Measurements from ENCODE around the gene CFAP100. TPM values are rescaled to one million over a fixed set of nuclear protein-coding genes. Genes with fewer than 3 reads are reported as not detected.

Gene CFAP100
- total and polyA plus RNA-seq, 2 donors, result 0.11 TPM; not detected in 1

- 97% methylated on average over 15 of the region's 15 CpGs for WGBS
- no peak for DNase-seq (ENCODE audit: low read depth in 6 of 9, low spot score in 9 of 9)
- Histone ChIP-seq H3K27me3 (ENCODE audit: control insufficient read depth in 2 of 2, insufficient read depth in 1 of 2, low read length in 1 of 2) (no peaks in the 10 kb centered on the region), H3K4me3 (ENCODE audit: low read length in 2 of 2) (no peak overlapping the region), H3K36me3 (ENCODE audit: control insufficient read depth in 2 of 2, insufficient read depth in 2 of 2, low read length in 1 of 2) (no peaks in the 10 kb centered on the region), H3K27ac (ENCODE audit: low read depth in 1 of 2, low read length in 1 of 2) (no peak overlapping the region), H3K9me3 (ENCODE audit: control insufficient read depth in 2 of 2, insufficient read depth in 1 of 2, low read length in 1 of 2) (no peaks in the 10 kb centered on the region), H3K4me1 (ENCODE audit: control insufficient read depth in 2 of 2, insufficient read depth in 2 of 2, low read length in 2 of 2) (peaks cover 3 to 17% of the 10 kb centered on the region in 2 donors)
Observed at GRCh38 chr3:126482503-126483255, 88.0 kb downstream of the CFAP100 start.

GRCh38 chr3:126483321-126483761, 88.6 kb downstream of the CFAP100 start:
- Histone ChIP-seq H3K4me3 (ENCODE audit: low read length in 2 of 2) (no peak overlapping the region), H3K9me3 (ENCODE audit: control insufficient read depth in 2 of 2, insufficient read depth in 1 of 2, low read length in 1 of 2) (no peaks in the 10 kb centered on the region), H3K4me1 (ENCODE audit: control insufficient read depth in 2 of 2, insufficient read depth in 2 of 2, low read length in 2 of 2) (peaks cover 3 to 24% of the 10 kb centered on the region in 2 donors), H3K27ac (ENCODE audit: low read depth in 1 of 2, low read length in 1 of 2) (no peak overlapping the region), H3K36me3 (ENCODE audit: control insufficient read depth in 2 of 2, insufficient read depth in 2 of 2, low read length in 1 of 2) (no peaks in the 10 kb centered on the region), H3K27me3 (ENCODE audit: control insufficient read depth in 2 of 2, insufficient read depth in 1 of 2, low read length in 1 of 2) (no peaks in the 10 kb centered on the region)
- DNase-seq (ENCODE audit: low read depth in 6 of 9, low spot score in 9 of 9), result no peak
- WGBS, result 94% methylated on average over 14 of the region's 14 CpGs

GRCh38 chr3:126484148-126484547, 89.4 kb downstream of the CFAP100 start:
- Histone ChIP-seq H3K9me3 (ENCODE audit: control insufficient read depth in 2 of 2, insufficient read depth in 1 of 2, low read length in 1 of 2) (no peaks in the 10 kb centered on the region), H3K36me3 (ENCODE audit: control insufficient read depth in 2 of 2, insufficient read depth in 2 of 2, low read length in 1 of 2) (no peaks in the 10 kb centered on the region), H3K27me3 (ENCODE audit: control insufficient read depth in 2 of 2, insufficient read depth in 1 of 2, low read length in 1 of 2) (no peaks in the 10 kb centered on the region), H3K4me1 (ENCODE audit: control insufficient read depth in 2 of 2, insufficient read depth in 2 of 2, low read length in 2 of 2) (peaks cover 3 to 28% of the 10 kb centered on the region in 2 donors), H3K4me3 (ENCODE audit: low read length in 2 of 2) (no peak overlapping the region), H3K27ac (ENCODE audit: low read depth in 1 of 2, low read length in 1 of 2) (no peak overlapping the region)
- no peak for DNase-seq (ENCODE audit: low read depth in 6 of 9, low spot score in 9 of 9)
- 92% methylated on average over 3 of the region's 3 CpGs for WGBS

- no peak for DNase-seq (ENCODE audit: low read depth in 6 of 9, low spot score in 9 of 9)
- Histone ChIP-seq H3K27ac (ENCODE audit: low read depth in 1 of 2, low read length in 1 of 2) (no peak overlapping the region), H3K4me3 (ENCODE audit: low read length in 2 of 2) (no peak overlapping the region), H3K36me3 (ENCODE audit: control insufficient read depth in 2 of 2, insufficient read depth in 2 of 2, low read length in 1 of 2) (no peaks in the 10 kb centered on the region), H3K9me3 (ENCODE audit: control insufficient read depth in 2 of 2, insufficient read depth in 1 of 2, low read length in 1 of 2) (no peaks in the 10 kb centered on the region), H3K4me1 (ENCODE audit: control insufficient read depth in 2 of 2, insufficient read depth in 2 of 2, low read length in 2 of 2) (peaks cover 3 to 28% of the 10 kb centered on the region in 2 donors), H3K27me3 (ENCODE audit: control insufficient read depth in 2 of 2, insufficient read depth in 1 of 2, low read length in 1 of 2) (no peaks in the 10 kb centered on the region)
- WGBS, result 91% methylated on average over 3 of the region's 3 CpGs
Observed at GRCh38 chr3:126484662-126485061, 90.0 kb downstream of the CFAP100 start.

GRCh38 chr3:126485176-126485897, 90.6 kb downstream of the CFAP100 start:
- WGBS, result 88% methylated on average over 8 of the region's 8 CpGs
- Histone ChIP-seq H3K36me3 (ENCODE audit: control insufficient read depth in 2 of 2, insufficient read depth in 2 of 2, low read length in 1 of 2) (no peaks in the 10 kb centered on the region), H3K4me3 (ENCODE audit: low read length in 2 of 2) (no peak overlapping the region), H3K9me3 (ENCODE audit: control insufficient read depth in 2 of 2, insufficient read depth in 1 of 2, low read length in 1 of 2) (no peaks in the 10 kb centered on the region), H3K27ac (ENCODE audit: low read depth in 1 of 2, low read length in 1 of 2) (no peak overlapping the region), H3K4me1 (ENCODE audit: control insufficient read depth in 2 of 2, insufficient read depth in 2 of 2, low read length in 2 of 2) (peaks cover 3 to 29% of the 10 kb centered on the region in 2 donors), H3K27me3 (ENCODE audit: control insufficient read depth in 2 of 2, insufficient read depth in 1 of 2, low read length in 1 of 2) (no peaks in the 10 kb centered on the region)
- no peak for DNase-seq (ENCODE audit: low read depth in 6 of 9, low spot score in 9 of 9)

- DNase-seq (ENCODE audit: low read depth in 6 of 9, low spot score in 9 of 9), result no peak
- Histone ChIP-seq H3K27ac (ENCODE audit: low read depth in 1 of 2, low read length in 1 of 2) (no peak overlapping the region), H3K27me3 (ENCODE audit: control insufficient read depth in 2 of 2, insufficient read depth in 1 of 2, low read length in 1 of 2) (no peaks in the 10 kb centered on the region), H3K4me1 (ENCODE audit: control insufficient read depth in 2 of 2, insufficient read depth in 2 of 2, low read length in 2 of 2) (peaks cover 3 to 35% of the 10 kb centered on the region in 2 donors), H3K36me3 (ENCODE audit: control insufficient read depth in 2 of 2, insufficient read depth in 2 of 2, low read length in 1 of 2) (no peaks in the 10 kb centered on the region), H3K9me3 (ENCODE audit: control insufficient read depth in 2 of 2, insufficient read depth in 1 of 2, low read length in 1 of 2) (no peaks in the 10 kb centered on the region), H3K4me3 (ENCODE audit: low read length in 2 of 2) (no peak overlapping the region)
- WGBS, result over 99% methylated on average over 9 of the region's 9 CpGs
Observed at GRCh38 chr3:126485956-126486355, 91.2 kb downstream of the CFAP100 start.

Other genes with a start within 250 kb of the CFAP100 start
- gene ALDH1L1, start 214.3 kb upstream of the CFAP100 start, total RNA-seq, result 0.85 TPM
- 15.6 TPM for gene ALDH1L1, start 214.3 kb upstream of the CFAP100 start, polyA plus RNA-seq
- gene KLF15, start 37.5 kb upstream of the CFAP100 start, total RNA-seq, result 0.28 TPM
- gene KLF15, start 37.5 kb upstream of the CFAP100 start, polyA plus RNA-seq, result 7.6 TPM
- 15.6 TPM for gene ZXDC, start 81.0 kb downstream of the CFAP100 start, total RNA-seq
- 17.3 TPM for gene ZXDC, start 81.0 kb downstream of the CFAP100 start, polyA plus RNA-seq
- 0.38 TPM for gene UROC1, start 122.9 kb downstream of the CFAP100 start, total RNA-seq
- 0.07 TPM for gene UROC1, start 122.9 kb downstream of the CFAP100 start, polyA plus RNA-seq
- 0.38 TPM for gene CHST13, start 129.2 kb downstream of the CFAP100 start, total RNA-seq
- gene CHST13, start 129.2 kb downstream of the CFAP100 start, polyA plus RNA-seq, result 0.39 TPM
- not detected for gene C3orf22, start 164.0 kb downstream of the CFAP100 start, total RNA-seq
- gene C3orf22, start 164.0 kb downstream of the CFAP100 start, polyA plus RNA-seq, result 0.05 TPM

Measured in thymus (tissue), 11 donors.